A549 (cell line): ENCODE measurements around the gene BLACAT1.
"Not testable (repeated sequence)": the region's sequence is repeated elsewhere in the genome, so short reads cannot be mapped to it uniquely, and the experiment has no call there.

Experiments used
- JUN ChIP-seq, 2 experiments: fragments of >200 bp; sonication (Bioruptor Twin); formaldehyde crosslinking; IDR thresholded peaks; 2 replicates in 1 of 2; 3 replicates in 1 of 2; pipeline ENCODE4 v1.6.1; 2016 to 2017
- JUNB ChIP-seq: fragments of >200 bp; sonication (Bioruptor Twin); formaldehyde crosslinking; IDR thresholded peaks from 2 replicates; pipeline ENCODE4 v1.6.1; 2016
- KDM1A ChIP-seq: fragments of 200-600 bp; sonication (generic); IDR thresholded peaks from 2 replicates; pipeline ENCODE4 v1.6.1; 2016; ENCODE audit warnings: low read depth, mild to moderate bottlenecking
- MAFK ChIP-seq: fragments of 450-650 bp; IDR thresholded peaks from 2 replicates; pipeline ENCODE4 v1.6.1; 2014; ENCODE audit not compliant: partially characterized antibody
- MAZ ChIP-seq: fragments of 150-350 bp; IDR thresholded peaks from 2 replicates; pipeline ENCODE4 v1.6.1; 2014; ENCODE audit warnings: antibody characterized with exemption, low read depth, low read length, borderline replicate concordance
- NFE2L2 ChIP-seq: fragments of 150-350 bp; conservative IDR thresholded peaks from 2 replicates; pipeline ENCODE4 v1.6.1; 2014; ENCODE audit warnings: low read length
- NPAS2 ChIP-seq: fragments of 250-450 bp; sonication (Bioruptor Pico); IDR thresholded peaks from 2 replicates; pipeline ENCODE4 v1.8.0; 2022; ENCODE audit warnings: mild to moderate bottlenecking, moderate library complexity, borderline replicate concordance
- POLR2AphosphoS2 ChIP-seq: conservative IDR thresholded peaks from 2 replicates; pipeline ENCODE4 v1.6.1; 2012; ENCODE audit warnings: low read length, improper control_type of control experiment, inconsistent platforms
- TP53 ChIP-seq: fragments of 250-450 bp; sonication (Bioruptor Pico); IDR thresholded peaks from 2 replicates; pipeline ENCODE4 v1.5.0; 2021; ENCODE audit warnings: mild to moderate bottlenecking, moderate library complexity
- ZFP36 ChIP-seq: fragments of 450-650 bp; IDR thresholded peaks from 2 replicates; pipeline ENCODE4 v1.6.1; 2014; ENCODE audit warnings: borderline replicate concordance; ENCODE audit not compliant: partially characterized antibody
- TF ChIP-seq, protein P1 (sequence below): fragments of >200 bp; sonication (Bioruptor Twin); formaldehyde crosslinking; IDR thresholded peaks from 3 replicates; pipeline ENCODE4 v1.5.1; 2016
- TF ChIP-seq, protein P2 (sequence below): fragments of 450-650 bp; IDR thresholded peaks from 2 replicates; pipeline ENCODE4 v1.6.1; 2014; ENCODE audit warnings: antibody characterized with exemption
- TF ChIP-seq, protein P3 (sequence below): IDR thresholded peaks from 2 replicates; pipeline ENCODE4 v1.6.1; 2012

DNA sequence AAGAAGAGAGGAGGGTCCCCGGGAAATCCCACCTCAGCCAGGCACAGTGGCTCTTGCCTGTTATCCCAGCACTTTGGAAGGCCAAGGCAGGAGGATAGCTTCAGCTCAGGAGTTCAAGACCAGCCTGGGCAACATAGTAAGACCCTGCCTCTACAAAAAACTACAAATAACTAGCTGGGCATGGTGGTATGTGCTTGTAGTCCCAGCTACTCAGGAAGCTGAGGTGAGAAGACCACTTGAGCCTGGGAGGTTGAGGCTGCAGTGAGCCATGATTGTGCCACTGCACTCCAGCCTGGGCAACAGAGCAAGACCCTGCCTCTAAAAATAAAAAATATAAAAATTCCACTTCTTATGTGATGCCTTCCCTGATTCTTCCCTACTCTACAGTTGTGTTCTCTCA lies 23.2 kb downstream of the BLACAT1 start:
- TF ChIP-seq KDM1A; TP53 (CRISPR knock-in tag); JUNB; POLR2AphosphoS2; NFE2L2; JUN (IDR thresholded peaks at IDR 0.05); ZFP36; NPAS2 (CRISPR knock-in tag); MAZ; MAFK: not testable (repeated sequence)
- TF ChIP-seq, protein P1, sequence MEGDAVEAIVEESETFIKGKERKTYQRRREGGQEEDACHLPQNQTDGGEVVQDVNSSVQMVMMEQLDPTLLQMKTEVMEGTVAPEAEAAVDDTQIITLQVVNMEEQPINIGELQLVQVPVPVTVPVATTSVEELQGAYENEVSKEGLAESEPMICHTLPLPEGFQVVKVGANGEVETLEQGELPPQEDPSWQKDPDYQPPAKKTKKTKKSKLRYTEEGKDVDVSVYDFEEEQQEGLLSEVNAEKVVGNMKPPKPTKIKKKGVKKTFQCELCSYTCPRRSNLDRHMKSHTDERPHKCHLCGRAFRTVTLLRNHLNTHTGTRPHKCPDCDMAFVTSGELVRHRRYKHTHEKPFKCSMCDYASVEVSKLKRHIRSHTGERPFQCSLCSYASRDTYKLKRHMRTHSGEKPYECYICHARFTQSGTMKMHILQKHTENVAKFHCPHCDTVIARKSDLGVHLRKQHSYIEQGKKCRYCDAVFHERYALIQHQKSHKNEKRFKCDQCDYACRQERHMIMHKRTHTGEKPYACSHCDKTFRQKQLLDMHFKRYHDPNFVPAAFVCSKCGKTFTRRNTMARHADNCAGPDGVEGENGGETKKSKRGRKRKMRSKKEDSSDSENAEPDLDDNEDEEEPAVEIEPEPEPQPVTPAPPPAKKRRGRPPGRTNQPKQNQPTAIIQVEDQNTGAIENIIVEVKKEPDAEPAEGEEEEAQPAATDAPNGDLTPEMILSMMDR, result not testable (repeated sequence)
- TF ChIP-seq, protein P2, sequence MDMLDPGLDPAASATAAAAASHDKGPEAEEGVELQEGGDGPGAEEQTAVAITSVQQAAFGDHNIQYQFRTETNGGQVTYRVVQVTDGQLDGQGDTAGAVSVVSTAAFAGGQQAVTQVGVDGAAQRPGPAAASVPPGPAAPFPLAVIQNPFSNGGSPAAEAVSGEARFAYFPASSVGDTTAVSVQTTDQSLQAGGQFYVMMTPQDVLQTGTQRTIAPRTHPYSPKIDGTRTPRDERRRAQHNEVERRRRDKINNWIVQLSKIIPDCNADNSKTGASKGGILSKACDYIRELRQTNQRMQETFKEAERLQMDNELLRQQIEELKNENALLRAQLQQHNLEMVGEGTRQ, result not testable (repeated sequence)
- TF ChIP-seq, protein P3, sequence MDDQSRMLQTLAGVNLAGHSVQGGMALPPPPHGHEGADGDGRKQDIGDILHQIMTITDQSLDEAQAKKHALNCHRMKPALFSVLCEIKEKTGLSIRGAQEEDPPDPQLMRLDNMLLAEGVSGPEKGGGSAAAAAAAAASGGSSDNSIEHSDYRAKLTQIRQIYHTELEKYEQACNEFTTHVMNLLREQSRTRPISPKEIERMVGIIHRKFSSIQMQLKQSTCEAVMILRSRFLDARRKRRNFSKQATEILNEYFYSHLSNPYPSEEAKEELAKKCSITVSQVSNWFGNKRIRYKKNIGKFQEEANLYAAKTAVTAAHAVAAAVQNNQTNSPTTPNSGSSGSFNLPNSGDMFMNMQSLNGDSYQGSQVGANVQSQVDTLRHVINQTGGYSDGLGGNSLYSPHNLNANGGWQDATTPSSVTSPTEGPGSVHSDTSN, result not testable (repeated sequence)
